ENCODE data around the gene DUSP21. TPM values are rescaled to one million over a fixed set of nuclear protein-coding genes. Genes with fewer than 3 reads are reported as not detected.

The DUSP21 gene
- total and polyA plus RNA-seq, 10 of the 15 experiments (the other 5 are each of a cell fraction or from before 2014, with no cell fraction given), result not detected

- TF ChIP-seq RBBP5 (conservative IDR thresholded peaks at IDR 0.05) (peak; percentile 96), RB1 (IDR thresholded peaks at IDR 0.05; ENCODE audit: borderline replicate concordance) (peak; percentile 56; the same call in 1 of the 2 replicates), ZNF217 (IDR thresholded peaks at IDR 0.05) (no peak), HDAC2 (IDR thresholded peaks at IDR 0.05) (no peak), TAF1 (IDR thresholded peaks at IDR 0.05; ENCODE audit: borderline replicate concordance, low read depth, low read length) (peak; percentile 27; the same call in 1 of the 2 replicates), NFIC (IDR thresholded peaks at IDR 0.05; ENCODE audit: low read depth, low read length) (no peak), TCF12 (IDR thresholded peaks at IDR 0.05; ENCODE audit: low read depth, low read length) (no peak), NR2C2 (IDR thresholded peaks at IDR 0.05; ENCODE audit: borderline replicate concordance, control insufficient read depth, insufficient read length, low read depth) (no peak), REST (IDR thresholded peaks at IDR 0.05; ENCODE audit: low read depth, low read length) (no peak), YY1 (IDR thresholded peaks at IDR 0.05; ENCODE audit: low read depth, low read length) (peak; percentile 94), SP1 (IDR thresholded peaks at IDR 0.05; ENCODE audit: low read depth, low read length) (no peak), HCFC1 (IDR thresholded peaks at IDR 0.05; ENCODE audit: low read length) (no peak), EED (IDR thresholded peaks at IDR 0.05; ENCODE audit: low read depth) (peak; percentile 71), ATF2 (IDR thresholded peaks at IDR 0.05; ENCODE audit: low read length) (no peak), SIN3A (IDR thresholded peaks at IDR 0.05; ENCODE audit: low read depth, low read length) (no peak), CREB1 (IDR thresholded peaks at IDR 0.05; ENCODE audit: low read depth) (no peak), IKZF1 (conservative IDR thresholded peaks at IDR 0.05) (peak; percentile 82), POLR2A (IDR thresholded peaks at IDR 0.05; ENCODE audit: low read depth, low read length) (peak; percentile 66), MTA3 (IDR thresholded peaks at IDR 0.05; ENCODE audit: borderline replicate concordance, low read length) (no peak)
- TF ChIP-seq, protein P1, sequence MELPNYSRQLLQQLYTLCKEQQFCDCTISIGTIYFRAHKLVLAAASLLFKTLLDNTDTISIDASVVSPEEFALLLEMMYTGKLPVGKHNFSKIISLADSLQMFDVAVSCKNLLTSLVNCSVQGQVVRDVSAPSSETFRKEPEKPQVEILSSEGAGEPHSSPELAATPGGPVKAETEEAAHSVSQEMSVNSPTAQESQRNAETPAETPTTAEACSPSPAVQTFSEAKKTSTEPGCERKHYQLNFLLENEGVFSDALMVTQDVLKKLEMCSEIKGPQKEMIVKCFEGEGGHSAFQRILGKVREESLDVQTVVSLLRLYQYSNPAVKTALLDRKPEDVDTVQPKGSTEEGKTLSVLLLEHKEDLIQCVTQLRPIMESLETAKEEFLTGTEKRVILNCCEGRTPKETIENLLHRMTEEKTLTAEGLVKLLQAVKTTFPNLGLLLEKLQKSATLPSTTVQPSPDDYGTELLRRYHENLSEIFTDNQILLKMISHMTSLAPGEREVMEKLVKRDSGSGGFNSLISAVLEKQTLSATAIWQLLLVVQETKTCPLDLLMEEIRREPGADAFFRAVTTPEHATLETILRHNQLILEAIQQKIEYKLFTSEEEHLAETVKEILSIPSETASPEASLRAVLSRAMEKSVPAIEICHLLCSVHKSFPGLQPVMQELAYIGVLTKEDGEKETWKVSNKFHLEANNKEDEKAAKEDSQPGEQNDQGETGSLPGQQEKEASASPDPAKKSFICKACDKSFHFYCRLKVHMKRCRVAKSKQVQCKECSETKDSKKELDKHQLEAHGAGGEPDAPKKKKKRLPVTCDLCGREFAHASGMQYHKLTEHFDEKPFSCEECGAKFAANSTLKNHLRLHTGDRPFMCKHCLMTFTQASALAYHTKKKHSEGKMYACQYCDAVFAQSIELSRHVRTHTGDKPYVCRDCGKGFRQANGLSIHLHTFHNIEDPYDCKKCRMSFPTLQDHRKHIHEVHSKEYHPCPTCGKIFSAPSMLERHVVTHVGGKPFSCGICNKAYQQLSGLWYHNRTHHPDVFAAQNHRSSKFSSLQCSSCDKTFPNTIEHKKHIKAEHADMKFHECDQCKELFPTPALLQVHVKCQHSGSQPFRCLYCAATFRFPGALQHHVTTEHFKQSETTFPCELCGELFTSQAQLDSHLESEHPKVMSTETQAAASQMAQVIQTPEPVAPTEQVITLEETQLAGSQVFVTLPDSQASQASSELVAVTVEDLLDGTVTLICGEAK (IDR thresholded peaks at IDR 0.05; ENCODE audit: borderline replicate concordance), result no peak
- TF ChIP-seq, protein P2, sequence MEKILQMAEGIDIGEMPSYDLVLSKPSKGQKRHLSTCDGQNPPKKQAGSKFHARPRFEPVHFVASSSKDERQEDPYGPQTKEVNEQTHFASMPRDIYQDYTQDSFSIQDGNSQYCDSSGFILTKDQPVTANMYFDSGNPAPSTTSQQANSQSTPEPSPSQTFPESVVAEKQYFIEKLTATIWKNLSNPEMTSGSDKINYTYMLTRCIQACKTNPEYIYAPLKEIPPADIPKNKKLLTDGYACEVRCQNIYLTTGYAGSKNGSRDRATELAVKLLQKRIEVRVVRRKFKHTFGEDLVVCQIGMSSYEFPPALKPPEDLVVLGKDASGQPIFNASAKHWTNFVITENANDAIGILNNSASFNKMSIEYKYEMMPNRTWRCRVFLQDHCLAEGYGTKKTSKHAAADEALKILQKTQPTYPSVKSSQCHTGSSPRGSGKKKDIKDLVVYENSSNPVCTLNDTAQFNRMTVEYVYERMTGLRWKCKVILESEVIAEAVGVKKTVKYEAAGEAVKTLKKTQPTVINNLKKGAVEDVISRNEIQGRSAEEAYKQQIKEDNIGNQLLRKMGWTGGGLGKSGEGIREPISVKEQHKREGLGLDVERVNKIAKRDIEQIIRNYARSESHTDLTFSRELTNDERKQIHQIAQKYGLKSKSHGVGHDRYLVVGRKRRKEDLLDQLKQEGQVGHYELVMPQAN (conservative IDR thresholded peaks at IDR 0.05), result peak; percentile 21
Observed at GRCh38 chrX:44873415-44874276, 29.8 kb downstream of the DUSP21 start (continued).
